GM19397 (cell line): ENCODE measurements around the gene PRMT7.
"Not testable (repeated sequence)": the region's sequence is repeated elsewhere in the genome, so short reads cannot be mapped to it uniquely, and the experiment has no call there.

ENCODE experiments used
- ATAC-seq: cut with Tn5 transposase; IDR thresholded peaks from one replicate; pipeline ENCODE4 v1.9.1; 2021; ENCODE audit warnings: mild to moderate bottlenecking, moderate library complexity; ENCODE audit not compliant: unreplicated experiment

Gene PRMT7

GRCh38 chr16:68283346-68283745 is 27.5 kb upstream of the PRMT7 start:
- no peak for ATAC-seq

GRCh38 chr16:68283801-68284598 is 26.8 kb upstream of the PRMT7 start:
- ATAC-seq, result no peak

- ATAC-seq, result no peak
Observed at GRCh38 chr16:68284847-68285246, 26.0 kb upstream of the PRMT7 start.

GRCh38 chr16:68285683-68286082 is 25.1 kb upstream of the PRMT7 start:
- no peak for ATAC-seq

GRCh38 chr16:68286153-68287074 is 24.4 kb upstream of the PRMT7 start:
- ATAC-seq, result no peak

GRCh38 chr16:68287276-68288251 is 23.3 kb upstream of the PRMT7 start:
- no peak for ATAC-seq

GRCh38 chr16:68288252-68288650 is 22.6 kb upstream of the PRMT7 start:
- ATAC-seq, result no peak

- ATAC-seq, result not testable (repeated sequence)
Observed at GRCh38 chr16:68288796-68289195, 22.0 kb upstream of the PRMT7 start.

GRCh38 chr16:68289202-68289601 is 21.6 kb upstream of the PRMT7 start:
- peak; percentile 5 for ATAC-seq

- peak; percentile 85 for ATAC-seq
Observed at GRCh38 chr16:68289621-68290329, 21.0 kb upstream of the PRMT7 start.

GRCh38 chr16:68290450-68290849 is 20.4 kb upstream of the PRMT7 start:
- no peak for ATAC-seq

GRCh38 chr16:68291227-68291626 is 19.6 kb upstream of the PRMT7 start:
- no peak for ATAC-seq

- no peak for ATAC-seq
Observed at GRCh38 chr16:68292425-68292824, 18.4 kb upstream of the PRMT7 start.

GRCh38 chr16:68296291-68296690 is 14.5 kb upstream of the PRMT7 start:
- no peak for ATAC-seq

GRCh38 chr16:68296693-68297092 is 14.1 kb upstream of the PRMT7 start:
- no peak for ATAC-seq

GRCh38 chr16:68297908-68298307 is 12.9 kb upstream of the PRMT7 start:
- no peak for ATAC-seq

- ATAC-seq, result no peak
Observed at GRCh38 chr16:68298312-68298711, 12.5 kb upstream of the PRMT7 start.

GRCh38 chr16:68298907-68299561 is 11.8 kb upstream of the PRMT7 start:
- no peak for ATAC-seq

GRCh38 chr16:68299571-68300453 is 11.0 kb upstream of the PRMT7 start:
- no peak for ATAC-seq
